Stimulated activated CD8-positive, alpha-beta memory T cell treated with anti-CD3 and anti-CD28 coated beads, Interleukin-15, amount 100 ng/mL, for 48 hours (primary cell): ENCODE results near the gene LARP4B.

Experiments
- DNase-seq, 2 donors: peaks; one replicate each; pipeline ENCODE4 v3.0.0-alpha.2; 2020; ENCODE audit warnings: low read depth in 2 of 2

LARP4B gene

GRCh38 chr10:807163-807957 is 124.1 kb downstream of the LARP4B start:
- no peak for DNase-seq

DNA sequence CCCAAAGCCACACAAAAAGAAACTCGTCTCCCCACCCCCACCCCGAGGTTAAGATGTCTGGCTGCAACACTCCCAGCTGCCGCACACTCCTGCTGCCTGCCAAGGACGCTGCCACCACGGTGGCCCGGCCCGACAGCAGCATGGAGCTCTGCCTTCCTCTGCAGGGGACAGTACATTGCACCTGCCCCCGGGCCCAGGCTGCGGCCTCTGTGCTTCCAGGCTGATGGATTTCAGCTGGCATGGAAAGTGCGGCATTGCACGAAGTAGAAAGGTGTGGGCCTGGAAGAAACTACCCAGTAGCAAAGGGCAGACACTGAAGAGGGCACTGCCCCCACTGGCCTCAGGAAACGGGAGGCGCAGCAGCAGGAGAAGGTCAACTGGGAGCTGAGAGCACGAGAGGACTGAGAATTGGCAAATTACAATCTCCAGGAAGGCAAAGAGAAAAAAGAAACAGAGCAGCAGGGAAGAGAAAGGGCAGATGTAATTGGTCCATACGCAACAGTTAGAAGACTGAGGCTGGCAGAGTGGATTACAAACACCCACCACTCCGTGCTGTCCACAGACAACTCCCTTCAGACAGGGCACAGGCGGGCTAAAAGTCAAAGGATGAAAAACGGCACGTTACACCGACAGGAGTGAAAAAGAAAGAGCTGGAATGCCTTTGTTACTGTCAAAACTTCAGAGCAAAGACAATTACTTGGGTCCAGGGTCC is 124.9 kb downstream of the LARP4B start:
- no peak for DNase-seq

GRCh38 chr10:805620-806305 is 125.7 kb downstream of the LARP4B start:
- DNase-seq, result no peak

- no peak for DNase-seq
Observed at GRCh38 chr10:804787-805619, 126.5 kb downstream of the LARP4B start.

- no peak for DNase-seq
Observed at GRCh38 chr10:804191-804781, 127.2 kb downstream of the LARP4B start.

GRCh38 chr10:803041-803741 is 128.3 kb downstream of the LARP4B start:
- DNase-seq, result no peak

GRCh38 chr10:802506-802905 is 129.0 kb downstream of the LARP4B start:
- DNase-seq, result no peak

DNA sequence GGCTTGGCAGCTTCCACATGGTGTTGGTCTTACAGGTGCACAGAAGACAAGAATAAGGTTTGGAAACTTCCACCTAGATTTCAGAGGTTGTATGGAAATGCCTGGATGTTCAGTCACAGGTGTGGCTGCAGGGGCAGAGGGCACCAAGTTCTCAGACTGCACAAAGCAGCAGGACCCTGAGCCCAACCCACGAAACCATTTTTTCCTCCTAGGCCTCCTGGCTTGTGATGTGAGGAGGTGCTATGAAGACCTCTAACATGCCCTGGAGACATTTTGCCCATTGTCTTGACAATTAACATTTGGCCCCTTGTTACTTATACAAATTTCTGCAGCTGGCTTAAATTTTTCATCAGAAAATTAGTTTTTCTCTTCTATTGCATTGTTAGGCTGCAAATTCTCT is 134.3 kb downstream of the LARP4B start:
- DNase-seq, result no peak

DNA sequence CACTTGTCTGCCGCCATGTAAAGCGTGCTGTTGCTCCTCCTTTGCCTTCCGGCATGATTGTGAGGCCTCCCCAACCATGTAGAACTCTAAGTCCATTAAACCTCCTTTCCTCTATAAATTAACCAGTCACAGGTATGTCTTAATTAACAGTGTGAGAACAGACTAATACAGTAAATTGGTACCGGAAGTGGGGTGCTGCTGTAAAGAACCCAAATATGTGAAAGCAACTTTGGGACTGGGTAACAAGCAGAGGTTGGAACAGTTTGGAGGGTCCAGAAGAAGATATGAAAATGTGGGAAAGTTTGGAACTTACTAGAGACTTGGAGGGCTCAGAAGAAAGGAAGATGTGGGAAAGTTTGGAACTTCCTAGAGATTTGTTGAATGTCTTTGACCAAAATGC is 135.3 kb downstream of the LARP4B start:
- DNase-seq, result no peak

GRCh38 chr10:794382-794956 is 137.0 kb downstream of the LARP4B start:
- DNase-seq, result no peak

- no peak for DNase-seq
Observed at GRCh38 chr10:792792-793100, 138.8 kb downstream of the LARP4B start.

DNA sequence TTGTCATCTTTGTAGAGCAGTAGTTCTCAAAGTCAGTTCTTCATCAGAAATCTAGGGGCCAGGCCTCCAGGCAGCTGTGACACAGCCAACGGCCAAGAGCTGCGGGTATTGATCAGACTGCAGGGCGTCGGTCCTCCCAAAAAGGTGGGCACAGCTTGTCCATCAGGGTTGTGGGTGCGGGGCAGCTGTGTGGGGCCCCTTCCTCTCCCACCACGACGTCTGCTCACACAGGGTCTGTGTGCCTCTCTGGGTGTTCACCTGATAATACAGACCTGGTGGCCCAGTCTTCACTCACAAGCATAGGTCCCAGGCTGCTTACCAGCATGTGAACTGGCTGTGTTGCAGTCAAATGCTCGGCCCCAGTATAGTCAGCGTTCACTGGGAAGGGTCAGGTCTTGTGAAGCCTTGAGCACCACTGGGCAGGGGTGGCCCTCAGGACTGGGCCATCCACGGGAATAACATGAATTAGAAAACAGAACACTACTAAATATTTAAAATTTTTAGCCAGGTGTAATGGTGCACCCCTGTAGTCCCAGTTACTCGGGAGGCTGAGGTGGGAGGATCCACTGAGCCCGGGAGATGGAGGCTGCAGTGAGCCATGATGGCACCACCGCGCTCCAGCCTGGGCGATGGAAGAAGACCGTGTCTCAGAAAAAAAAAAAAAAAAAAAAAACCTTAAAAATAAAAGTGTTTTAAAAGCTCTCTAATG is 139.3 kb downstream of the LARP4B start:
- no peak for DNase-seq

GRCh38 chr10:791639-792038 is 139.9 kb downstream of the LARP4B start:
- DNase-seq, result no peak

GRCh38 chr10:790821-791551 is 140.5 kb downstream of the LARP4B start:
- no peak for DNase-seq

GRCh38 chr10:789831-790701 is 141.4 kb downstream of the LARP4B start:
- DNase-seq, result no peak

DNA sequence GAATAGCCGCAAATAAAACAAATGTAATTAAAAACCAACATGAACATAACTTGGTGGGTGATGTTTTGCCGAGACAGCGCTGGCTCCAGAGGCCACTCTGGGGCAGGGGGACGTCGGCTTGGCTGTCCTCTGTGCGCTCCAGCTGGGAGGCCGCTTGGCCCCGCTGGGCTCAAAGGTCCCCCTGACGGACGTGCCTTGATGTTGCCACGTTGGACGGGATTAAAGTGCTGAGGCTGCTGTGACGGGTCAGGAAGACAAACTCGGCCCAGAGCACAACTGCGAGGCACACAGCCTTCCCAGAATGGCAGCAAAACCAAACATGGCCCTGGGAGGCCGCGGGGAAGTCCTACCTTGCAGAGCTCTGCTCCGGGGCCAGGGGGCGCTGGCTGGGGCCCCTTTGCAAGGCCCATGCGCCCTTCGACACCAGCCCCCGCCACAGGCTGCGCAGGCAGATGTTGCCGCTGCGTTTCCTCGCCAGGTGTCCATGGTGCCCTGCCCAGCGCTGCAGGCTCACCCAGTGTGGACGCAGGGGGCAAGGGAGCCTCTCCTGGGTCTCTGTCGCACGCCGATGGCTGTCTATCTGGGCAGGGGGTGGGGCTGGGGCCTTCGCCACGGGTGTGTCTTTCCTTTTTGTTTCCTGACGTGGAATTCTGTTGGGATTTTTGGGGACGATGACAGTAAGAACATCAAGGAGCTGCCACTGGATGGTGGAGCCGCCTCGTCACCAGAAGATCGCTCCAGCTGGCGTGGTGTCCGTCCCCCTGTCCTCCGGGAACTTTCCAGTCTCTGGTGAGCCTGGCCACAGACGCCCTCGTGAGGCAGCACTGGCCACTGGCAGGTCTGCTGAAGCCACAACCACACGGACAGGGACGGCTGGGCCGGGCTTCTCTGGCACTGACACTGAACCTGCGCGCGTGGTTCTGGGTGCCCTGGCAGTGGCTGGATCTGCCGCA is 142.4 kb downstream of the LARP4B start:
- DNase-seq, result peak; percentile 13
